HEK293 (cell line): ENCODE measurements around the gene SPNS2.

Experiments used
- CTCF ChIA-PET: fragments of 350-600 bp; formaldehyde crosslinking; extraction: SDS; loops from one replicate; lab custom pipeline; 2021; ENCODE audit warnings: antibody characterized with exemption; lab: Yijun Ruan, JAX
- POLR2A ChIA-PET: fragments of 300-600 bp; formaldehyde crosslinking; extraction: SDS; loops from one replicate; lab custom pipeline; 2020; ENCODE audit warnings: antibody characterized with exemption, inconsistent platforms; lab: Yijun Ruan, JAX
- H3K27ac ChIP-seq: fragments of 200-500 bp; sonication (Bioruptor generic); 2 replicates; pipeline ENCODE4 v1.5.1; 2014; ENCODE audit warnings: low read depth, low read length, control low read depth, inconsistent platforms; ENCODE audit errors: extremely low read depth
- H3K36me3 ChIP-seq, 2 experiments: fragments of 200-500 bp in 1 of 2; sonication (Bioruptor generic) in 1 of 2; 1 replicate in 1 of 2; 2 replicates in 1 of 2; pipeline ENCODE4 v1.5.1; 2014 to 2017; ENCODE audit warnings: inconsistent platforms in 2 of 2, low read length in 2 of 2; ENCODE audit not compliant: control insufficient read depth in 2 of 2, insufficient read depth in 1 of 2
- H3K4me1 ChIP-seq: fragments of 200-500 bp; sonication (Bioruptor generic); 2 replicates; pipeline ENCODE4 v1.5.1; 2014; ENCODE audit warnings: mild to moderate bottlenecking, low read length, inconsistent platforms; ENCODE audit not compliant: control insufficient read depth, insufficient read depth
- H3K4me3 ChIP-seq: 2 replicates; pipeline ENCODE4 v1.5.1; 2011; ENCODE audit warnings: low read depth, mild to moderate bottlenecking, control low read depth, low read length, moderate library complexity
- H3K9me3 ChIP-seq: fragments of 200-500 bp; sonication (Bioruptor generic); 2 replicates; pipeline ENCODE4 v1.5.1; 2014; ENCODE audit warnings: low read depth, low read length, inconsistent platforms; ENCODE audit not compliant: control insufficient read depth, insufficient read depth
- ATF2 ChIP-seq: fragments of 450-650 bp; formaldehyde crosslinking; IDR thresholded peaks from 2 replicates; pipeline ENCODE4 v1.5.1; 2016; ENCODE audit warnings: missing biosample characterization, missing genetic modification characterization, low read depth
- CTCF ChIP-seq: fragments of 450-650 bp; formaldehyde crosslinking; IDR thresholded peaks from 2 replicates; pipeline ENCODE4 v1.5.1; 2016; ENCODE audit warnings: missing biosample characterization, missing genetic modification characterization
- KLF9 ChIP-seq: fragments of 450-650 bp; formaldehyde crosslinking; IDR thresholded peaks from 2 replicates; pipeline ENCODE4 v1.5.1; 2016; ENCODE audit warnings: missing biosample characterization, missing genetic modification characterization, low read depth
- MYNN ChIP-seq: fragments of 450-650 bp; formaldehyde crosslinking; IDR thresholded peaks from 2 replicates; pipeline ENCODE4 v1.5.1; 2016; ENCODE audit warnings: missing biosample characterization, missing genetic modification characterization, borderline replicate concordance
- PRDM6 ChIP-seq: fragments of 450-650 bp; formaldehyde crosslinking; IDR thresholded peaks from 2 replicates; pipeline ENCODE4 v1.5.1; 2017; ENCODE audit warnings: missing biosample characterization, missing genetic modification characterization
- SP2 ChIP-seq: fragments of 450-650 bp; formaldehyde crosslinking; IDR thresholded peaks from 2 replicates; pipeline ENCODE4 v1.5.1; 2016; ENCODE audit warnings: missing biosample characterization, missing genetic modification characterization
- SP3 ChIP-seq: fragments of 450-650 bp; formaldehyde crosslinking; IDR thresholded peaks from 2 replicates; pipeline ENCODE4 v1.5.1; 2016; ENCODE audit warnings: missing biosample characterization, missing genetic modification characterization
- ZEB2 ChIP-seq: fragments of 450-650 bp; formaldehyde crosslinking; IDR thresholded peaks from 2 replicates; pipeline ENCODE4 v1.5.1; 2016; ENCODE audit warnings: missing biosample characterization, missing genetic modification characterization
- ZFP41 ChIP-seq: fragments of 450-650 bp; formaldehyde crosslinking; IDR thresholded peaks from 2 replicates; pipeline ENCODE4 v1.5.1; 2016; ENCODE audit warnings: missing biosample characterization, missing genetic modification characterization, borderline replicate concordance
- ZNF138 ChIP-seq: fragments of 450-650 bp; formaldehyde crosslinking; IDR thresholded peaks from 2 replicates; pipeline ENCODE4 v1.5.1; 2016; ENCODE audit warnings: missing biosample characterization, missing genetic modification characterization, borderline replicate concordance
- ZNF239 ChIP-seq: fragments of 450-650 bp; formaldehyde crosslinking; IDR thresholded peaks from 2 replicates; pipeline ENCODE4 v1.5.1; 2016; ENCODE audit warnings: missing biosample characterization, missing genetic modification characterization
- ZNF302 ChIP-seq: fragments of 450-650 bp; formaldehyde crosslinking; IDR thresholded peaks from 2 replicates; pipeline ENCODE4 v1.5.1; 2016; ENCODE audit warnings: missing biosample characterization, missing genetic modification characterization, low read depth
- ZNF37A ChIP-seq: fragments of 450-650 bp; IDR thresholded peaks from 2 replicates; pipeline ENCODE4 v1.5.1; 2018; ENCODE audit warnings: missing biosample characterization, missing genetic modification characterization
- ZNF416 ChIP-seq: fragments of 450-650 bp; formaldehyde crosslinking; IDR thresholded peaks from 2 replicates; pipeline ENCODE4 v1.5.1; 2016; ENCODE audit warnings: missing biosample characterization, missing genetic modification characterization
- ZNF423 ChIP-seq: fragments of 450-650 bp; formaldehyde crosslinking; IDR thresholded peaks from 2 replicates; pipeline ENCODE4 v1.5.1; 2016; ENCODE audit warnings: missing biosample characterization, missing genetic modification characterization
- ZNF521 ChIP-seq: fragments of 450-650 bp; formaldehyde crosslinking; IDR thresholded peaks from 2 replicates; pipeline ENCODE4 v1.5.1; 2017; ENCODE audit warnings: missing biosample characterization, mild to moderate bottlenecking, missing genetic modification characterization
- ZNF529 ChIP-seq: fragments of 450-650 bp; formaldehyde crosslinking; IDR thresholded peaks from 2 replicates; pipeline ENCODE4 v1.5.1; 2017; ENCODE audit warnings: missing genetic modification characterization, missing biosample characterization; ENCODE audit not compliant: insufficient replicate concordance
- ZNF558 ChIP-seq: fragments of 450-650 bp; formaldehyde crosslinking; IDR thresholded peaks from 2 replicates; pipeline ENCODE4 v1.5.1; 2016; ENCODE audit warnings: missing biosample characterization, missing genetic modification characterization
- ZNF585B ChIP-seq: fragments of 450-650 bp; formaldehyde crosslinking; IDR thresholded peaks from 2 replicates; pipeline ENCODE4 v1.5.1; 2016; ENCODE audit warnings: missing biosample characterization, missing genetic modification characterization
- ZNF664 ChIP-seq: fragments of 450-650 bp; formaldehyde crosslinking; IDR thresholded peaks from 2 replicates; pipeline ENCODE4 v1.5.1; 2016; ENCODE audit warnings: missing biosample characterization, missing genetic modification characterization
- ZNF707 ChIP-seq: fragments of 450-650 bp; formaldehyde crosslinking; IDR thresholded peaks from 2 replicates; pipeline ENCODE4 v1.5.1; 2016; ENCODE audit warnings: missing biosample characterization, missing genetic modification characterization
- ZNF76 ChIP-seq: fragments of 450-650 bp; formaldehyde crosslinking; IDR thresholded peaks from 2 replicates; pipeline ENCODE4; 2016; ENCODE audit warnings: low read depth, missing biosample characterization, missing genetic modification characterization, borderline replicate concordance
- ZNF768 ChIP-seq: fragments of 450-650 bp; formaldehyde crosslinking; IDR thresholded peaks from 2 replicates; pipeline ENCODE4 v1.5.1; 2018; ENCODE audit warnings: missing biosample characterization, mild to moderate bottlenecking, missing genetic modification characterization
- ZSCAN30 ChIP-seq: fragments of 450-650 bp; IDR thresholded peaks from 2 replicates; pipeline ENCODE4 v1.5.1; 2018; ENCODE audit warnings: missing biosample characterization, mild to moderate bottlenecking, missing genetic modification characterization, moderate library complexity
- ZSCAN5A ChIP-seq: fragments of 450-650 bp; formaldehyde crosslinking; IDR thresholded peaks from 2 replicates; pipeline ENCODE4 v1.5.1; 2016; ENCODE audit warnings: missing biosample characterization, missing genetic modification characterization
- ZXDB ChIP-seq: fragments of 450-650 bp; formaldehyde crosslinking; IDR thresholded peaks from 2 replicates; pipeline ENCODE4 v1.5.1; 2016; ENCODE audit warnings: missing biosample characterization, missing genetic modification characterization

SPNS2 gene

GRCh38 chr17:4467287-4467686 lies 31.4 kb upstream of the SPNS2 start:
- no peak for TF ChIP-seq ZSCAN5A (tag by site-specific recombination)
- TF ChIP-seq ZNF529 (tag by site-specific recombination): no peak
- TF ChIP-seq CTCF: no peak
- TF ChIP-seq ZSCAN30 (tag by site-specific recombination): no peak
- no peak for TF ChIP-seq ZNF768
- TF ChIP-seq ZNF585B (tag by site-specific recombination): no peak
- no peak for TF ChIP-seq ZNF416 (tag by site-specific recombination)
- TF ChIP-seq ZNF707: no peak
- no peak for TF ChIP-seq SP3 (tag by site-specific recombination)
- TF ChIP-seq ZFP41 (tag by site-specific recombination): no peak
- no peak for TF ChIP-seq ZNF423 (tag by site-specific recombination)
- Histone ChIP-seq H3K4me3 (no peak overlapping the region), H3K4me1 (no peaks in the 10 kb centered on the region), H3K36me3 (no peaks in the 10 kb centered on the region), H3K9me3 (no peaks in the 10 kb centered on the region), H3K27ac (no peak overlapping the region)
- POLR2A ChIA-PET: no interaction called here
- CTCF ChIA-PET: interaction anchor here (1.1 kb wide), 1 partner anchor 23 kb away, joined by 5 read pairs; no protein-coding TSS in a partner anchor

GRCh38 chr17:4469552-4469951 lies 29.1 kb upstream of the SPNS2 start:
- ChIA-PET CTCF (interaction anchor here (1.3 kb wide), 1 partner anchor 22 kb away, joined by 5 read pairs; no protein-coding TSS in a partner anchor), POLR2A (no interaction called here)
- TF ChIP-seq ZNF558 (tag by site-specific recombination) (no peak), ZNF138 (no peak), SP2 (tag by site-specific recombination) (no peak), ZNF37A (tag by site-specific recombination) (no peak), ZNF76 (tag by site-specific recombination) (no peak), ZNF521 (tag by site-specific recombination) (no peak), ZNF416 (tag by site-specific recombination) (no peak), ZNF239 (tag by site-specific recombination) (no peak), ZXDB (no peak), ZSCAN5A (tag by site-specific recombination) (no peak), ATF2 (no peak), ZEB2 (tag by site-specific recombination) (no peak), ZNF302 (no peak), MYNN (tag by site-specific recombination) (no peak), ZNF664 (tag by site-specific recombination) (no peak), KLF9 (tag by site-specific recombination) (no peak), PRDM6 (no peak)

More at GRCh38 chr17:4469552-4469951, 29.1 kb upstream of the SPNS2 start:
- Histone ChIP-seq H3K36me3 (no peaks in the 10 kb centered on the region), H3K4me1 (no peaks in the 10 kb centered on the region), H3K4me3 (no peak overlapping the region), H3K27ac (no peak overlapping the region), H3K9me3 (no peaks in the 10 kb centered on the region)
